BE2C (cell line): ENCODE measurements around the gene SORL1. TPM values are rescaled to one million over a fixed set of nuclear protein-coding genes. Genes with fewer than 3 reads are reported as not detected.
"Not testable (repeated sequence)": the region's sequence is repeated elsewhere in the genome, so short reads cannot be mapped to it uniquely, and the experiment has no call there.

Experiments used
- DNase-seq: peaks from one replicate; pipeline ENCODE4 v3.0.0-alpha.2; 2020
- H3K27me3 ChIP-seq: fragments of 250-450 bp; sonication (Bioruptor Pico); 2 replicates; pipeline ENCODE4 v1.5.1; 2020; ENCODE audit warnings: mild to moderate bottlenecking
- H3K36me3 ChIP-seq: fragments of 250-450 bp; sonication (Bioruptor Pico); 2 replicates; pipeline ENCODE4 v1.5.1; 2020; ENCODE audit warnings: mild to moderate bottlenecking
- H3K4me1 ChIP-seq: fragments of 250-450 bp; sonication (Bioruptor Pico); 2 replicates; pipeline ENCODE4 v1.5.1; 2020
- H3K4me3 ChIP-seq: 2 replicates; pipeline ENCODE4 v1.5.1; 2011; ENCODE audit warnings: low read depth, low read length
- H3K9me3 ChIP-seq: fragments of 250-450 bp; sonication (Bioruptor Pico); 2 replicates; pipeline ENCODE4 v1.5.1; 2020
- CTCF ChIP-seq: IDR thresholded peaks from 2 replicates; pipeline ENCODE4 v1.5.1; 2012; ENCODE audit warnings: mild to moderate bottlenecking, low read depth, low read length
- polyA plus RNA-seq: library from polyadenylated mRNA; unstranded; fragments of >200 nt; gene quantifications from one replicate; pipeline ENCODE4 v1.2.1, GENCODE V29; 2012; ENCODE audit warnings: low read depth, missing spikeins; ENCODE audit not compliant: insufficient read length, insufficient read depth

SORL1 gene, protein sequence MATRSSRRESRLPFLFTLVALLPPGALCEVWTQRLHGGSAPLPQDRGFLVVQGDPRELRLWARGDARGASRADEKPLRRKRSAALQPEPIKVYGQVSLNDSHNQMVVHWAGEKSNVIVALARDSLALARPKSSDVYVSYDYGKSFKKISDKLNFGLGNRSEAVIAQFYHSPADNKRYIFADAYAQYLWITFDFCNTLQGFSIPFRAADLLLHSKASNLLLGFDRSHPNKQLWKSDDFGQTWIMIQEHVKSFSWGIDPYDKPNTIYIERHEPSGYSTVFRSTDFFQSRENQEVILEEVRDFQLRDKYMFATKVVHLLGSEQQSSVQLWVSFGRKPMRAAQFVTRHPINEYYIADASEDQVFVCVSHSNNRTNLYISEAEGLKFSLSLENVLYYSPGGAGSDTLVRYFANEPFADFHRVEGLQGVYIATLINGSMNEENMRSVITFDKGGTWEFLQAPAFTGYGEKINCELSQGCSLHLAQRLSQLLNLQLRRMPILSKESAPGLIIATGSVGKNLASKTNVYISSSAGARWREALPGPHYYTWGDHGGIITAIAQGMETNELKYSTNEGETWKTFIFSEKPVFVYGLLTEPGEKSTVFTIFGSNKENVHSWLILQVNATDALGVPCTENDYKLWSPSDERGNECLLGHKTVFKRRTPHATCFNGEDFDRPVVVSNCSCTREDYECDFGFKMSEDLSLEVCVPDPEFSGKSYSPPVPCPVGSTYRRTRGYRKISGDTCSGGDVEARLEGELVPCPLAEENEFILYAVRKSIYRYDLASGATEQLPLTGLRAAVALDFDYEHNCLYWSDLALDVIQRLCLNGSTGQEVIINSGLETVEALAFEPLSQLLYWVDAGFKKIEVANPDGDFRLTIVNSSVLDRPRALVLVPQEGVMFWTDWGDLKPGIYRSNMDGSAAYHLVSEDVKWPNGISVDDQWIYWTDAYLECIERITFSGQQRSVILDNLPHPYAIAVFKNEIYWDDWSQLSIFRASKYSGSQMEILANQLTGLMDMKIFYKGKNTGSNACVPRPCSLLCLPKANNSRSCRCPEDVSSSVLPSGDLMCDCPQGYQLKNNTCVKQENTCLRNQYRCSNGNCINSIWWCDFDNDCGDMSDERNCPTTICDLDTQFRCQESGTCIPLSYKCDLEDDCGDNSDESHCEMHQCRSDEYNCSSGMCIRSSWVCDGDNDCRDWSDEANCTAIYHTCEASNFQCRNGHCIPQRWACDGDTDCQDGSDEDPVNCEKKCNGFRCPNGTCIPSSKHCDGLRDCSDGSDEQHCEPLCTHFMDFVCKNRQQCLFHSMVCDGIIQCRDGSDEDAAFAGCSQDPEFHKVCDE (N-terminal part only)
- 10.1 TPM for polyA plus RNA-seq

- H3K4me1 ChIP-seq: peaks cover 11% of the 10 kb centered on the region
- peak within 1 kb of the TSS; percentile 98 for H3K4me3 ChIP-seq
- TF ChIP-seq CTCF: peak; percentile 56
- DNase-seq: peak; percentile 88
- H3K27me3 ChIP-seq: no peaks in the 10 kb centered on the region
- no peaks in the 10 kb centered on the region for H3K9me3 ChIP-seq
- H3K36me3 ChIP-seq: peaks cover 3% of the 10 kb centered on the region; the same call in 1 of the 2 replicates
Measured at GRCh38 chr11:121451986-121452608, at the start of gene SORL1. Gene SORL1, plus strand, starts transcription at chr11:121452314. Its CDS starts 18 bp downstream, at chr11:121452332.

DNA sequence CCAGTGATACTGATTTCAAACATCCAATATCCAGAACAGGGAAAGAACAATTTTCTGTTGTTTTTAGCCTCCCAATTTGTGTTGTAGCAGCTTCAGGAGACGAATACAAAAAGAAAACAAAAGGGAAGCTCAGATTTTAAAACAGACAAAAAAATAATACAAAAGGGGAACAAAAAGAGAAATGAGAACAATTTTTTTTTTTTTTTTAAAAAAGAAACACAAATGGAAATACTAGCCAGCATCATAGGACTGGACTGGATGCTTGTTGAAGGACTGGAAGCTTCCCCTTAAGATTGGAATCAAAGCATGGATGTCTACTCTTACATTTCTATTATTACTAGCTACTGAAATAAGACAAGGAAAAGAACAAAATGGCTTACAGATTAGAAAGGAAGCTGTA is 46.5 kb upstream of the SORL1 start:
- Histone ChIP-seq H3K4me1 (no peaks in the 10 kb centered on the region), H3K27me3 (0 out of 2 replicates have a peak, but pooled peaks cover 3% of the 10 kb centered on the region), H3K4me3 (no peak overlapping the region), H3K9me3 (no peaks in the 10 kb centered on the region), H3K36me3 (no peaks in the 10 kb centered on the region)
- TF ChIP-seq CTCF: no peak
- DNase-seq: no peak

- no peak overlapping the region for H3K4me3 ChIP-seq
- H3K36me3 ChIP-seq: no peaks in the 10 kb centered on the region
- no peaks in the 10 kb centered on the region for H3K9me3 ChIP-seq
- no peak for TF ChIP-seq CTCF
- no peaks in the 10 kb centered on the region for H3K4me1 ChIP-seq
- DNase-seq: no peak
- H3K27me3 ChIP-seq: 0 out of 2 replicates have a peak, but pooled peaks cover 3% of the 10 kb centered on the region
Measured at GRCh38 chr11:121406291-121406690, 45.8 kb upstream of the SORL1 start.

DNA sequence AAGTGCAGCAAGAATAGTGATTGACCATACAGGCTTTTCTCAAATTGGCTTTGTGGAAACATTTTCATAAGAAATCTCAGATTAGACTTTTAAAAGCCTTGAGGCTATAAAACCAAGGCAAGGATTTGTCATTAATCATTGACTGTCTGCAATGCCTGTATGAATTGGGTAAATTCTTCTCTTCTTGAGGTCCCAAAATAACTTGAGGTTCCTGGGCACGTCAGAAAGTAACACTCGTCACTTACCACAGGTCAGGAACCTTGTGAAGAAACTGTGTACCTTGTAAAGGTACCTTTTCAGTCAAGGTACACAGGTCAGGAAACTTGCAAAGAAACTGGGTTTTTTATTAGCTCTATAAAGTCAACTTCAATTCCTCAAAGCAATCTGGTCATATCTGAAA is 43.3 kb upstream of the SORL1 start:
- no peak for DNase-seq

DNA sequence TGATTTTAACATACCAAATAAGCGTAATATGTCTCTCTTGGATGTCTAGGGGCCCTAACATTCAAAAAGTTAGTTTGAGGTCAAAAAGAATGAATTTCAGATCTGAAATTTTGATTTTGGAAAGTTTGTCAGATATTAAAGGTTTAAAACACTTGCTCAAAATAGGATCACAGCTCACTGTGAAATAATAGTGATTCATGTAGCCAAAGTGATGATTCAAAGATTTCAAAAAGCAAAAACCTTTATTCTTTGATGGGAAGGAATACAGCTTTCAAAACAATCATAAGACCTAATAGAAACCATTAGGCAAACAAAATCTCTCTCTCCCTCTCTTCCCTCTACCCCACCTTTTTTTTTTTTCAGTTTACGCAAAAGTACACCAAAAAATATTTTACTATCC is 42.1 kb upstream of the SORL1 start:
- H3K4me3 ChIP-seq, H3K4me1 ChIP-seq, H3K9me3 ChIP-seq, H3K36me3 ChIP-seq, DNase-seq, H3K27me3 ChIP-seq: not testable (repeated sequence)

More for the DNA sequence above, 43.3 kb upstream of the SORL1 start:
- Histone ChIP-seq H3K27me3 (peaks cover 3% of the 10 kb centered on the region; the same call in 1 of the 2 replicates), H3K9me3 (no peaks in the 10 kb centered on the region), H3K4me3 (no peak overlapping the region), H3K4me1 (no peaks in the 10 kb centered on the region), H3K36me3 (no peaks in the 10 kb centered on the region)
- TF ChIP-seq CTCF: no peak

DNA sequence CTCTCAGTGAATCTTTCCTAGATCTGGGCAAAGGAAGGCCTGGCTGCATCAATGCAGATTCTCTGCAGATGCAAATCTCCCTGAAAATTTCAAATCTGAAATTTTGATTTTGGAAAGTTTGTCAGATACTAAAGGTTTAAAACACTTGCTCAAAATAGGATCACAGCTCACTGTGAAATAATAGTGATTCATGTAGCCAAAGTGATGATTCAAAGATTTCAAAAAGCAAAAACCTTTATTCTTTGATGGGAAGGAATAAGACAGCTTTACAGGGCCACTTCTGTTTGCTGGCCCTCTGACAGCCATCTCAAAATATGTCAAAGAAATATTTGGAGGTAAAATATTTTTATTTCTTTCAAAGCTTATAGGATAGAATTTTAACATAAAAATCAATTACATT is 40.8 kb upstream of the SORL1 start:
- not testable (repeated sequence) for H3K4me1 ChIP-seq, H3K4me3 ChIP-seq, H3K27me3 ChIP-seq, H3K36me3 ChIP-seq, DNase-seq, H3K9me3 ChIP-seq
